ENCODE measurements around the gene OPN3.
A peak's percentile ranks its signal among the peaks of the same experiment; 100 is the strongest.

The OPN3 gene

GRCh38 chr1:241586905-241587512, 53.2 kb downstream of the OPN3 start:
- DNase-seq, result no peak

- DNase-seq, result no peak
Measured at GRCh38 chr1:241582921-241583321, 57.2 kb downstream of the OPN3 start.

- DNase-seq, result no peak
Measured at GRCh38 chr1:241579434-241579833, 60.7 kb downstream of the OPN3 start.

- DNase-seq, result no peak
Measured at GRCh38 chr1:241574154-241574553, 66.0 kb downstream of the OPN3 start.

GRCh38 chr1:241569848-241570247, 70.3 kb downstream of the OPN3 start:
- DNase-seq, result no peak

GRCh38 chr1:241560849-241561187, 79.4 kb downstream of the OPN3 start:
- no peak for DNase-seq

- no peak for DNase-seq
Measured at GRCh38 chr1:241560146-241560848, 79.9 kb downstream of the OPN3 start.

- no peak for DNase-seq
Measured at GRCh38 chr1:241557551-241558193, 82.5 kb downstream of the OPN3 start.

- no peak for DNase-seq
Measured at GRCh38 chr1:241557031-241557430, 83.1 kb downstream of the OPN3 start.

- DNase-seq, result no peak
Measured at GRCh38 chr1:241555526-241555925, 84.6 kb downstream of the OPN3 start.

GRCh38 chr1:241553886-241554592, 86.1 kb downstream of the OPN3 start:
- DNase-seq, result no peak

- peak; percentile 58 for DNase-seq
Measured at GRCh38 chr1:241551759-241552638, 88.2 kb downstream of the OPN3 start.

- no peak for DNase-seq
Measured at GRCh38 chr1:241550318-241550717, 89.9 kb downstream of the OPN3 start.

GRCh38 chr1:241548008-241548407, 92.2 kb downstream of the OPN3 start:
- no peak for DNase-seq
